Measurements from ENCODE around the gene ENC1.

ENC1 gene

GRCh38 chr5:74669821-74670220, 29.3 kb upstream of the ENC1 start:
- Histone ChIP-seq H3K9me2 (replicated peaks; ENCODE audit: insufficient read depth, low read length) (no peaks in the 10 kb centered on the region), H3K4me2 (ENCODE audit: low read depth, low read length, poor library complexity, severe bottlenecking) (no peak overlapping the region), H3K9me3 (ENCODE audit: insufficient read depth, low read length) (peaks cover 12% of the 10 kb centered on the region; the same call in 1 of the 2 replicates), H3K9ac (ENCODE audit: low read length) (no peak overlapping the region), H3K79me2 (ENCODE audit: insufficient read depth, low read length) (no peaks in the 10 kb centered on the region), H3K36me3 (ENCODE audit: low read length) (no peaks in the 10 kb centered on the region), H3K4me3 (ENCODE audit: insufficient read depth, low read length, poor library complexity, severe bottlenecking) (no peak overlapping the region), H2AFZ (ENCODE audit: low read depth, low read length, severe bottlenecking) (no peak overlapping the region), H3K27me3 (ENCODE audit: low read length) (no peaks in the 10 kb centered on the region), H4K20me1 (ENCODE audit: low read depth, low read length) (no peaks in the 10 kb centered on the region), H3F3A (ENCODE audit: insufficient read depth) (no peaks in the 10 kb centered on the region), H3K27ac (ENCODE audit: low read depth, low read length) (no peak overlapping the region)
- TF ChIP-seq, protein P1, sequence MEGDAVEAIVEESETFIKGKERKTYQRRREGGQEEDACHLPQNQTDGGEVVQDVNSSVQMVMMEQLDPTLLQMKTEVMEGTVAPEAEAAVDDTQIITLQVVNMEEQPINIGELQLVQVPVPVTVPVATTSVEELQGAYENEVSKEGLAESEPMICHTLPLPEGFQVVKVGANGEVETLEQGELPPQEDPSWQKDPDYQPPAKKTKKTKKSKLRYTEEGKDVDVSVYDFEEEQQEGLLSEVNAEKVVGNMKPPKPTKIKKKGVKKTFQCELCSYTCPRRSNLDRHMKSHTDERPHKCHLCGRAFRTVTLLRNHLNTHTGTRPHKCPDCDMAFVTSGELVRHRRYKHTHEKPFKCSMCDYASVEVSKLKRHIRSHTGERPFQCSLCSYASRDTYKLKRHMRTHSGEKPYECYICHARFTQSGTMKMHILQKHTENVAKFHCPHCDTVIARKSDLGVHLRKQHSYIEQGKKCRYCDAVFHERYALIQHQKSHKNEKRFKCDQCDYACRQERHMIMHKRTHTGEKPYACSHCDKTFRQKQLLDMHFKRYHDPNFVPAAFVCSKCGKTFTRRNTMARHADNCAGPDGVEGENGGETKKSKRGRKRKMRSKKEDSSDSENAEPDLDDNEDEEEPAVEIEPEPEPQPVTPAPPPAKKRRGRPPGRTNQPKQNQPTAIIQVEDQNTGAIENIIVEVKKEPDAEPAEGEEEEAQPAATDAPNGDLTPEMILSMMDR (IDR thresholded peaks at IDR 0.05; ENCODE audit: insufficient read depth, low read length, poor library complexity, severe bottlenecking), result no peak
- TF ChIP-seq EZH2phosphoT487 (conservative IDR thresholded peaks at IDR 0.05; ENCODE audit: low read length), result no peak

DNA sequence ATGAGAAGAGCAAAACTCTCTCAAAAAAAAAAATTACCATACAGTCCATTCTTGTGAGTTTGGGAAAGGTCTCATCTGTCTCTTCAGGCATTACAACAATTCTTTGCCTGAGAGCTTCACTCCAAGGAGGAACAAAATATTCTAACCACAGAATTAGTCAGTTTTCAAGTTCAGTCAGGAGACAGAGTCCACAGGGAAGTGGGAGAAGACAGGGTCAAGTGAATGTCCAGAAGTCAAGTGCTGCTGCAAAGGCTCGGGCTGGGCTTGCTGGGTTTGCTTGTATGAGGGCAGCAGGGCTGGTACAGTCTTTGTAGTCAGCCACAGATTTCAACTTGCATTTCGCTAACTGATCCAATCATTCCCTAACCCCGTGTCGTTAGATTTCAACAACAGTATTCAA, 26.9 kb upstream of the ENC1 start:
- Histone ChIP-seq H3K4me3 (ENCODE audit: insufficient read depth, low read length, poor library complexity, severe bottlenecking) (no peak overlapping the region), H3K27ac (ENCODE audit: low read depth, low read length) (no peak overlapping the region), H3K27me3 (ENCODE audit: low read length) (no peaks in the 10 kb centered on the region), H2AFZ (ENCODE audit: low read depth, low read length, severe bottlenecking) (no peak overlapping the region), H3F3A (ENCODE audit: insufficient read depth) (no peaks in the 10 kb centered on the region), H3K36me3 (ENCODE audit: low read length) (no peaks in the 10 kb centered on the region), H3K9ac (ENCODE audit: low read length) (no peak overlapping the region), H4K20me1 (ENCODE audit: low read depth, low read length) (no peaks in the 10 kb centered on the region), H3K79me2 (ENCODE audit: insufficient read depth, low read length) (no peaks in the 10 kb centered on the region), H3K4me2 (ENCODE audit: low read depth, low read length, poor library complexity, severe bottlenecking) (no peak overlapping the region), H3K9me3 (ENCODE audit: insufficient read depth, low read length) (peaks cover 12% of the 10 kb centered on the region; the same call in 1 of the 2 replicates), H3K9me2 (replicated peaks; ENCODE audit: insufficient read depth, low read length) (no peaks in the 10 kb centered on the region)
- TF ChIP-seq, protein P1 (IDR thresholded peaks at IDR 0.05; ENCODE audit: insufficient read depth, low read length, poor library complexity, severe bottlenecking), result no peak
- no peak for TF ChIP-seq EZH2phosphoT487 (conservative IDR thresholded peaks at IDR 0.05; ENCODE audit: low read length)

DNA sequence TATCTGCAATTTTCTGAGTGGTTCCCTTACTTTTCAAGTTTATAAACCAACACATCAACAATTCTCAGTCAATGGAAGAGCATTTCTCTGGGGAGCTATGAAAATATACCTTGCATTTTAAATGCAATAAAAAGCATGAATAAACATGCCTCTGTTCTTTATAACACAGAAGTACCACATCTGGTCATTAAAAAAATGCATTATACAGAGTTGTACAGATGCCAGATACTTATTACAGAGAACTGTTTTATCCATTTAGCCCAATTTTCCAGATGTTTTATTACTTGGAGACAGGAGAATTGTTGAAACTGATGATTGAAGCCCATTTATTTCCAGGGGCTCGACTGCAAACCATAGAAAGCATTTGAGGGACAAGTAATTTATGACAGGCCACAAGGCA, 25.3 kb upstream of the ENC1 start:
- Histone ChIP-seq H3K27ac (ENCODE audit: low read depth, low read length) (no peak overlapping the region), H3K79me2 (ENCODE audit: insufficient read depth, low read length) (no peaks in the 10 kb centered on the region), H4K20me1 (ENCODE audit: low read depth, low read length) (no peaks in the 10 kb centered on the region)

More for the DNA sequence above, 25.3 kb upstream of the ENC1 start:
- H3K36me3 ChIP-seq (ENCODE audit: low read length), result no peaks in the 10 kb centered on the region
- no peaks in the 10 kb centered on the region for H3K9me2 ChIP-seq (replicated peaks; ENCODE audit: insufficient read depth, low read length)
- H3K4me2 ChIP-seq (ENCODE audit: low read depth, low read length, poor library complexity, severe bottlenecking), result no peak overlapping the region
- no peak overlapping the region for H3K9ac ChIP-seq (ENCODE audit: low read length)
- no peak overlapping the region for H3K4me3 ChIP-seq (ENCODE audit: insufficient read depth, low read length, poor library complexity, severe bottlenecking)
- H3K9me3 ChIP-seq (ENCODE audit: insufficient read depth, low read length), result peaks cover 12% of the 10 kb centered on the region; the same call in 1 of the 2 replicates
- H2AFZ ChIP-seq (ENCODE audit: low read depth, low read length, severe bottlenecking), result no peak overlapping the region
- H3K27me3 ChIP-seq (ENCODE audit: low read length), result no peaks in the 10 kb centered on the region
- TF ChIP-seq EZH2phosphoT487 (conservative IDR thresholded peaks at IDR 0.05; ENCODE audit: low read length), result no peak
- TF ChIP-seq, protein P1 (IDR thresholded peaks at IDR 0.05; ENCODE audit: insufficient read depth, low read length, poor library complexity, severe bottlenecking), result no peak
- H3F3A ChIP-seq (ENCODE audit: insufficient read depth), result no peaks in the 10 kb centered on the region
